DMS 273 treated with DMSO at 0.1 percent for 48 hours (cell line): ENCODE data around the gene SSUH2.
"Not testable (repeated sequence)": the region's sequence is repeated elsewhere in the genome, so short reads cannot be mapped to it uniquely, and the experiment has no call there.

Source experiments
- DNase-seq: peaks from one replicate; lab custom pipeline; 2025; lab: John Stamatoyannopoulos, UW

The SSUH2 gene

DNA sequence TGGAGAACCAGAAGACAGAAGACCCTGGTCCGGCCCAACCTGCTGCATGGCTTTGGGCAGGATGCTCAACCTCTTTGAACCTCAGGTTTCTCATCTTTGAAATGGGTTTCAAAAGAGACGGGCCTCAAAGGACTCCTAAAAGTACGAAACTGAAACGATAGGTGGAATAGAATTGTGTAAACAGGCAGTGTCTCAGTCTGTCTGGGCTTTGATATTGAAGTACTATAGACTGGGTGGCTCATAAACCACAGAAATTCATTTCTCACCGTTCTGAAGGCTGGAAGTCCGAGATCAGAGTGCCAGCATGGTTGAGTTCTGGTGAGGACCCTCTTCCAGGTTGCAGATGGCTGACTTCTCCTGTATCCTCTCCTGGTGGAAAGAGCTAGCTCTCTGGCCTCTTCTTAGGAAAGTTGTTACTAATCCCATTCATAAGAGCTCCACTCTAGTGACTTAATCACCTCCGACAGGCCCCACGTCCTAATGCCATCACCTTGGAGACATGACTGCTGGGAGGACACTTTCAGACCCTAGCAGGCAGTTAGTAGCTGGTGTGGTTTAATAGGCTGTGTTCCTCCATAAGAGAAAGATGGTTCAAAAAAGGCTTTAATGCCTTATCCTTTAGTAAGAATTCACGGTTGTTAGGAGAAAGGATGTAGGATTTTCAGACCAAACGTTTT lies 35.7 kb downstream of the SSUH2 start:
- no peak for DNase-seq

GRCh38 chr3:8608041-8608790 lies 36.4 kb downstream of the SSUH2 start:
- DNase-seq: no peak

DNA sequence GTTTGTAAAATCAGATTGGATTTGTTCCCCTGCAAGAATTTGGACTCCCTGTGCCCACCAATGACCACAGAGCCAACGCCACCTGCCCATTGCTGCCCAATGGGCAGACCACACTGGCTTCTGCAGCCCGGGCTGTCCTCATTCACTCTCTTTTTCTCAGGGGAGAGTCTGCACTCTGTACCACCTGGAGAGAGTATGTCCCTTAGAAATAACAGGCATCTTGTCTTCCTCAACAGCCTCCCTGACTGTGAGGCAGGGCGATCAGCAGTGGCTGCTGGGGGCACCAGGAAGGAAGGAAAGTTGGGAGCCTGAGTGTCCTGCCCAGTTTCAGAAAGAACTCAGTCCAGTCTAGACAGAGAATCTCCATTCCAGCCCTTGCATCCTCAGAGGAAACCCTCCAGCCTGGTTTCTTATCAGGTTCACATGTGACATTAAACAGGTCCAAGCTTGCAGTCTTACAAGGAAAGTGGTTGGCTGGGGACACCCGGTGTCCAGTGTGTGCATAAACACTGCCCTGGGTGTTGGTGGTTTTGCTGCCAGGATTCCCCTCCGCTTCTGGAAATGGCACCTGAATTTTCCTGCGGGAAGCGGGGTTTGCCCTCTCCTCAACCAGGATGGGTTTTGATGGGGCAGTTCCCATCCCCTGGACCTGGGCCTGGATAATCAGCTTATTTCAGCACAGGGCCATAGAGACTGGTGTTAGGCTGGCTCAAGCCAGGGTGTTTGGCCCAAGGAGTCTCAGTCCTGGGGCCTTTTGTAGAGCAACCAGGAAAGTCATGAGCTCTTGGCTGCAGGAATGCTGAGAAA lies 37.2 kb downstream of the SSUH2 start:
- no peak for DNase-seq

- no peak for DNase-seq
Observed at GRCh38 chr3:8606701-8607231, 37.8 kb downstream of the SSUH2 start.

GRCh38 chr3:8604988-8605387 lies 39.6 kb downstream of the SSUH2 start:
- no peak for DNase-seq

- no peak for DNase-seq
Observed at GRCh38 chr3:8604006-8604405, 40.6 kb downstream of the SSUH2 start.

DNA sequence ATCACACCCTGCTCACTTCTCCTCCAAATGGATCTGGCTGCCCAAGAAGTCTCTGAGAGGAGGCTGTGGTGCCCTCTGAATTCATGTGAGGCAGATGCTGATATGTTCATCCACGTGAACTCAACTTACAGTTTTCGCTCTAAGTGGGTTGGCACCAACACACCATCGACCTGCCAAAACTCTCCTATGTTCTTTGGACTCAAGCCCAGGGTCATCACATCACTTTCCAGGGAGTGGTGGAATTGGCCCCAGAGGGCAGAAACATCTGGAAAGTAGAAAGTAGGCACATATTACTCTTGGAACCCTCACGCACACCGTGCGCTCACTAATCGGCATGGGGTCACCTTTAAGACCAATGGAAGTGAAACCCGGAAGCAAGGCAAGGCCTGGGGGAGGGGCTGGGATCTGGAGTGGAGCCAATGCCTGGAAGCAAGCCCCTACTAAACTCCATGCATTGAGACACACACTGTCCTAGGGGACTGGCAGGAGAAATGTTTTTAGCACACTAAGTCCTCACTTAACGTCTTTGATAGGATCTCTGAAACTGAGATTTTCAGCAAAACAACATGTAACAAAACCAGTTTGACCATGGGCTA lies 41.4 kb downstream of the SSUH2 start:
- DNase-seq: no peak

GRCh38 chr3:8600457-8600856 lies 44.1 kb downstream of the SSUH2 start:
- no peak for DNase-seq

DNA sequence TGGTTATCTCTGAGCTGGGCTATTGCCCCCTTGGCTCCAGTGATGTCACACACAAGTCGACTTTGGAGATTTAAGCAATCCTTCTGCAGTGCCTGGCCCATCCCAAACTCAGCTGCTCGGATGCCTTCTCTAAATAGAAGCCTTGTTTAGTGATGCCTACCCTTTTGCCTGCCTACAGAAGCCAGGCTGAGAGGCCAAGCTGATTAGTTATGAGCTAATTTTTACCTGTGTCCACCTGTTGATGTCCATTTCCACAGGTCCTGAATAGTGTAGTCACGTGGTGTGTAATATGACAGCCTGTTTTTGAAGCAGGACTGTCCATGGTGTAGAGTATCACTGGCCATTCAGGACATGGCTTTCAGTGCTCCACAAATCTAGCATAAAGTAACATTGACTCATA lies 45.5 kb downstream of the SSUH2 start:
- no peak for DNase-seq

GRCh38 chr3:8597219-8597853 lies 47.3 kb downstream of the SSUH2 start:
- DNase-seq: no peak

GRCh38 chr3:8596321-8597218 lies 48.0 kb downstream of the SSUH2 start:
- no peak for DNase-seq

DNA sequence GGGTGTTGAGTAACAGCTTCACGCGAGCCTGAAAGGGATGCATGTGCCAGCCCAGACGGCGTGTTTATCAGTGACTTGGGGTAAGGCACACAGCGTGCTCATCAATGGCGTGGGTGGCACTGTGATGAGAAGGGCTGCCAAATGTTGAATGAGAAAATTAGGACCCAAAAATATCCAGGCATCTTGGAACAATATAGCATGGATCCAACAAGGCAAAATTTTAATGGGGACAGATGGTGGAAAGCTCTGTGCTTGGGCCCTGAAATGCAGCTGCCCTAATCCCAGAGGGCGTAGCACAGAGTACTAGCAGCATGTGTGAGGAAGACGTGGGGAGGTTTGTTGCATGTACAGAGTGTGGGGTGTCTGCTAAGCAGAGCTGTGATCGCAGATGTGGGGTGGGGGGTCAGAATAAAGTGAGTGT lies 48.9 kb downstream of the SSUH2 start:
- no peak for DNase-seq

DNA sequence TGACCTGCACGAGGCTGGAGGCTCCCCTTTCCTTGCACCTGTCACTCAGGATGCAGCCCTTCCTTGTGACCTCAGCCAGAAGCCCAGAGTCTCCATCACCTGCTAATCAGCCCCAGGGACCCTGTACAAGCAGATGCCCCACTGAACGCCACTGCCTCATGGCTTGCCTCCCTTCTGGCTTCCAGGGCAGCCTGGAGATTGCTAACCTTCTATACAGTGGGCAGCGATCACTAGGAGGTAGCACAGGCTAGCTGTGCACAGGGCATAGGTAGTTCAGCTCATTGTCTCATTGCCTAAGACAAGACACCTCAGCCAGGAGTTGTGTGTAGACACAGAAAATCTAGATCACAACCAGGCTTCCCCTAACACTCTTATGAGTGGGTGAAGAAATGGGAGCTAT lies 49.3 kb downstream of the SSUH2 start:
- no peak for DNase-seq

- DNase-seq: no peak
Observed at GRCh38 chr3:8593021-8593827, 51.4 kb downstream of the SSUH2 start.

DNA sequence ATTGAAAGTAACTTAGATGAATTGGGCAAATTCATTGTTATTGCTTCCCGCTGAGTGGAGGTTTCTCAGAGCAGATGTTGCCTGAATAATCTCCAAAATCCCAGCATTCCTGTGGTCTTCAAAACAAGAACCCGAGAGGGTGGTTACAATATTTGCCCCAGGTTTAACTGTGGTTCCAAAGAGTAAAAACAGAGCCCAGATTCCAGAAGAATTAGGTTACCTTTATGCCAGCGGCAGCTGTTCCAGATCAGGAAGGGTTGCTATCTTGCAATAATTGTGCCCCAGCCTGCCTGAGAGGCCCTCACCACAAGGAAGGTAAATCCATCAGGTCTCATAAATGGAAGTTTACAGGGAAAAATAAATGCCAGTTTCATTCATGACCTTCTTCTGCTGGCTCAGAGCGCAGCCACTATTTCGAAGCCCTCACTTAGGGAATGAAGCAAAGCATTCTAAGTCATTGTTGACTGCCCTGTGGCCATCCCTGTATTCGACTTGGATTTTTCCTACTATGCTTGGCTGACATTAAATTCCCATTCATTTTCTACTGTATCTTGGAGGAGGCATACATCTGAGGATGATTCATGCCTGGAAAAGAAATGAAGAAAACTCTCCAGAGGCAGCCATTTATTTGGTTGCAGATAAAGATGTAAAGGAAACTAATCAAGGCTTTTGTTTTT lies 54.6 kb downstream of the SSUH2 start:
- DNase-seq: no peak

GRCh38 chr3:8584661-8585060 lies 59.9 kb downstream of the SSUH2 start:
- DNase-seq: no peak

- DNase-seq: no peak
Observed at GRCh38 chr3:8581806-8582445, 62.7 kb downstream of the SSUH2 start.

- DNase-seq: no peak
Observed at GRCh38 chr3:8581373-8581772, 63.2 kb downstream of the SSUH2 start.

DNA sequence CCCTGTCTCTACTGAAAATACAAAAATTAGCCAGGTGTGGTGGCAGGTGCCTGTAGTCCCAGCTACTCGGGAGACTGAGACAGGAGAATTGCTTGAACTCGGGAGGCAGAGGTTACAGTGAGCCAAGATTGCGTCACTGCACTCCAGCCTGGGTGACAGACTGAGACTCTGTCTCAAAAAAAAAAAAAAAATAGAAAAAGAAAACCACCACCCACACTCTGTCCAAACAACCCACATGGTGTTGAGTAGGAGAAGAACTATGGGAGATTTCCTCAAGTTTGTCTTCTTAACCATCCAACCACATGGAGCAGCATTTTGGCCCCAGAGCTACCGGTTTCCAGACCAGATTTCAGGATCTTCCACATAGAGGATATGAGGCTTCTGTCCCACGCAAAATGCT lies 64.2 kb downstream of the SSUH2 start:
- DNase-seq: not testable (repeated sequence)
